CD4-positive, alpha-beta T cell treated with Interferon alpha-2 for 1 hour (primary cell): Measurements from ENCODE around the gene EPB41L5.
"Not testable (repeated sequence)": the region's sequence is repeated elsewhere in the genome, so short reads cannot be mapped to it uniquely, and the experiment has no call there.

Experiments used
- DNase-seq, 2 donors: peaks; one replicate each; pipeline ENCODE4 v3.0.0-alpha.2; 2020 to 2022

EPB41L5 gene

GRCh38 chr2:120142528-120143219 is 129.8 kb downstream of the EPB41L5 start:
- DNase-seq = no peak

- DNase-seq = no peak
These were observed 135.4 kb downstream of the EPB41L5 start for GRCh38 chr2:120148229-120148628.

GRCh38 chr2:120148669-120149068 is 135.8 kb downstream of the EPB41L5 start:
- no peak for DNase-seq

- DNase-seq = no peak
These were observed 136.5 kb downstream of the EPB41L5 start for GRCh38 chr2:120149406-120149805.

GRCh38 chr2:120150040-120150482 is 137.2 kb downstream of the EPB41L5 start:
- no peak for DNase-seq

GRCh38 chr2:120155308-120155707 is 142.4 kb downstream of the EPB41L5 start:
- DNase-seq = no peak

GRCh38 chr2:120158658-120159057 is 145.8 kb downstream of the EPB41L5 start:
- not testable (repeated sequence) for DNase-seq

GRCh38 chr2:120161190-120161589 is 148.3 kb downstream of the EPB41L5 start:
- no peak for DNase-seq

GRCh38 chr2:120162716-120163115 is 149.8 kb downstream of the EPB41L5 start:
- DNase-seq = no peak

GRCh38 chr2:120167272-120167671 is 154.4 kb downstream of the EPB41L5 start:
- DNase-seq = no peak

GRCh38 chr2:120169020-120169419 is 156.1 kb downstream of the EPB41L5 start:
- no peak for DNase-seq

- peak; percentile 20 to 74 for DNase-seq
These were observed 162.2 kb downstream of the EPB41L5 start for GRCh38 chr2:120174963-120175581.

- DNase-seq = no peak
These were observed 163.6 kb downstream of the EPB41L5 start for GRCh38 chr2:120176526-120176925.

- DNase-seq = peak; percentile 82 to 84
These were observed 164.2 kb downstream of the EPB41L5 start for GRCh38 chr2:120177001-120177621.

- DNase-seq = no peak
These were observed 165.1 kb downstream of the EPB41L5 start for GRCh38 chr2:120177973-120178372.

GRCh38 chr2:120179396-120179795 is 166.5 kb downstream of the EPB41L5 start:
- DNase-seq = no peak

GRCh38 chr2:120180066-120180465 is 167.2 kb downstream of the EPB41L5 start:
- no peak for DNase-seq

- no peak for DNase-seq
These were observed 169.2 kb downstream of the EPB41L5 start for GRCh38 chr2:120182019-120182560.

GRCh38 chr2:120189189-120189588 is 176.3 kb downstream of the EPB41L5 start:
- no peak for DNase-seq

GRCh38 chr2:120192280-120192679 is 179.4 kb downstream of the EPB41L5 start:
- DNase-seq = no peak

GRCh38 chr2:120195553-120195952 is 182.7 kb downstream of the EPB41L5 start:
- no peak for DNase-seq

- not testable (repeated sequence) for DNase-seq
These were observed 187.1 kb downstream of the EPB41L5 start for GRCh38 chr2:120199817-120200459.
